ENCODE data around the gene CEP41. TPM values are rescaled to one million over a fixed set of nuclear protein-coding genes. Genes with fewer than 3 reads are reported as not detected.

CEP41 gene
- total and polyA plus RNA-seq, 4 donors, result 2.1 to 7.5 (median 6.4) TPM

GRCh38 chr7:130398526-130399090 lies 42.2 kb downstream of the CEP41 start:
- H3K27me3 ChIP-seq (ENCODE audit: control insufficient read depth in 1 of 2, insufficient read depth in 2 of 2, low read length in 1 of 2), result no peaks in the 10 kb centered on the region
- DNase-seq, result no peak
- ATAC-seq (ENCODE audit: low FRiP score), result no peak
- WGBS, 2 donors, result 73 to 78% methylated on average over 8 of the region's 8 CpGs
- no peaks in the 10 kb centered on the region for H3K9me3 ChIP-seq (ENCODE audit: control insufficient read depth, low read length)
- H3K4me1 ChIP-seq (ENCODE audit: control insufficient read depth in 1 of 2, insufficient read depth in 2 of 2, low read length in 2 of 2), result no peaks in the 10 kb centered on the region
- H3K36me3 ChIP-seq (ENCODE audit: control insufficient read depth in 1 of 2, insufficient read depth in 2 of 2, low read length in 1 of 2), result no peaks in the 10 kb centered on the region
- intact Hi-C loops (cut with DNase I), result loop anchor here (5.0 kb wide), 2 partner anchors 44 to 121 kb away; partner anchors contain the start of gene CEP41 (in 1 of the 2)
- H3K27ac ChIP-seq (ENCODE audit: low read depth in 1 of 2, low read length in 2 of 2), result no peak overlapping the region
- no peak overlapping the region for H3K4me3 ChIP-seq (ENCODE audit: low read length in 2 of 2)

- DNase-seq, result no peak
- Histone ChIP-seq H3K36me3 (ENCODE audit: control insufficient read depth in 1 of 2, insufficient read depth in 2 of 2, low read length in 1 of 2) (no peaks in the 10 kb centered on the region), H3K4me3 (ENCODE audit: low read length in 2 of 2) (no peak overlapping the region), H3K4me1 (ENCODE audit: control insufficient read depth in 1 of 2, insufficient read depth in 2 of 2, low read length in 2 of 2) (no peaks in the 10 kb centered on the region), H3K27ac (ENCODE audit: low read depth in 1 of 2, low read length in 2 of 2) (no peak overlapping the region), H3K27me3 (ENCODE audit: control insufficient read depth in 1 of 2, insufficient read depth in 2 of 2, low read length in 1 of 2) (no peaks in the 10 kb centered on the region), H3K9me3 (ENCODE audit: control insufficient read depth, low read length) (no peaks in the 10 kb centered on the region)
- no peak for ATAC-seq (ENCODE audit: low FRiP score)
- 86 to 88% methylated on average over 3 of the region's 3 CpGs for WGBS, 2 donors
- intact Hi-C loops (cut with DNase I), result loop anchor here (5.0 kb wide), 2 partner anchors 45 to 120 kb away; partner anchors contain the start of gene CEP41 (in 1 of the 2)
Observed at GRCh38 chr7:130397758-130398073, 43.1 kb downstream of the CEP41 start.

DNA sequence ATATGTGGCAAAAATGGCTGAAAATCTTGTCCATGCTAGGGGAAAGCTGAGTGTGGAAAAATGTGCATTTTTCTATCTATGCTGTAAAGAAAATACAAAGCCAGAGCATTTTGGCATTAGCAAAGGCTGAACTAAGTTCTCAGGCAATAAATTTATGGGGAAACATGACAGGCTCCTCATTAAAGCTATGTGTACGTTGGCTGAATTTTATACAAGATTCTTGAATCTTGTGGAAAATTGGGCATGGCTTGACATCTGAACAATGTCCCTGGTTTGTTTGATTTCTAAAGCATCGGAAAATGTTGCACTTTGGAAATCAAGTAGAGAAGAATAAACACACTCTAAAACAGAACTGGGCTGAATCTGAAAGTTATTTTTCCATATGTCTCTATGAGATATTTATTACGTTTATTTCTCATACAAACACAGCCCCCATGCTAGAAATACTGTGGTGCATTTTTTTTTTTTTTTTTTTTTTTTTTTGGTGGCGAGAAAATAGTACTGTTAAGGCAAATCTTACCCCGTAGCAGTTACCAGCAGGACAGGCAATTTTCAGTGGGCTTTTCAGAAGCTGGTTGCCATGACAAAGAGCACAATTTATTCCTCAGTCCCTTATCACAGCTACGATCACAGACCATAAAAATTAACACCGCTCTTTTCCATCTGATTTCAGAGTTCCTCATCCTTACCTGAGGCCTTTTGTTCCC lies 43.6 kb downstream of the CEP41 start:
- no peak overlapping the region for H3K27ac ChIP-seq (ENCODE audit: low read depth in 1 of 2, low read length in 2 of 2)
- WGBS, 2 donors, result 17 to 22% methylated on average over 7 of the region's 7 CpGs
- H3K36me3 ChIP-seq (ENCODE audit: control insufficient read depth in 1 of 2, insufficient read depth in 2 of 2, low read length in 1 of 2), result no peaks in the 10 kb centered on the region
- intact Hi-C loops (cut with DNase I), result loop anchor here (5.0 kb wide), 2 partner anchors 45 to 120 kb away; partner anchors contain the start of gene CEP41 (in 1 of the 2)
- no peaks in the 10 kb centered on the region for H3K27me3 ChIP-seq (ENCODE audit: control insufficient read depth in 1 of 2, insufficient read depth in 2 of 2, low read length in 1 of 2)
- no peaks in the 10 kb centered on the region for H3K9me3 ChIP-seq (ENCODE audit: control insufficient read depth, low read length)
- H3K4me1 ChIP-seq (ENCODE audit: control insufficient read depth in 1 of 2, insufficient read depth in 2 of 2, low read length in 2 of 2), result no peaks in the 10 kb centered on the region
- ATAC-seq (ENCODE audit: low FRiP score) (no peak), DNase-seq (no peak)
- peak overlapping the region in 1 of 2 donors; percentile 71 for H3K4me3 ChIP-seq (ENCODE audit: low read length in 2 of 2)

DNA sequence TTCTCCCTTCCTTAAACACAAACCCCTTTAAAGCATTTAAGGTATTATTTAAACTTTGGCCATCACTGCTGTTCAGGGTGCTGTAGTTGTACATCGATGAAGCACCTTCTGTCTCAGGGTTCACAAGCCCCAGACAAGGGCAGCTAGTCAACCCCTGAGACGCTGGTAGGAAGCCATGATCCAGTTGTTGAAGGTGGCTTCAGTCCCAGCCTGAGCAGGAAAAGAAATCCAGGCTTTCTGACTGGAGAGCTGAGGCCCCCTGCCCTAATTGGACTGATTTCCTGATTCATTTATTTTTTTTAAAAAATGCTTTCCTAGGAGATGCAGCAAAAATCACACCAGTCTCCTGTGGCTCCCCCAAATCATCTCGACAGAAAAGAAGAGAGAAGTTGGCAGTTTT lies 44.7 kb downstream of the CEP41 start:
- WGBS, 2 donors, result 5 to 6% methylated on average over 3 of the region's 3 CpGs
- DNase-seq (no peak), ATAC-seq (ENCODE audit: low FRiP score) (no peak)
- no peaks in the 10 kb centered on the region for H3K36me3 ChIP-seq (ENCODE audit: control insufficient read depth in 1 of 2, insufficient read depth in 2 of 2, low read length in 1 of 2)
- peak overlapping the region in 1 of 2 donors; percentile 71 for H3K4me3 ChIP-seq (ENCODE audit: low read length in 2 of 2)
- H3K9me3 ChIP-seq (ENCODE audit: control insufficient read depth, low read length), result no peaks in the 10 kb centered on the region
- peak overlapping the region in 1 of 2 donors; percentile 37 for H3K27ac ChIP-seq (ENCODE audit: low read depth in 1 of 2, low read length in 2 of 2)
- no peaks in the 10 kb centered on the region for H3K27me3 ChIP-seq (ENCODE audit: control insufficient read depth in 1 of 2, insufficient read depth in 2 of 2, low read length in 1 of 2)
- intact Hi-C loops (cut with DNase I), result loop anchor here (5.0 kb wide), 2 partner anchors 46 to 119 kb away; partner anchors contain the start of gene CEP41 (in 1 of the 2)
- H3K4me1 ChIP-seq (ENCODE audit: control insufficient read depth in 1 of 2, insufficient read depth in 2 of 2, low read length in 2 of 2), result no peaks in the 10 kb centered on the region

DNA sequence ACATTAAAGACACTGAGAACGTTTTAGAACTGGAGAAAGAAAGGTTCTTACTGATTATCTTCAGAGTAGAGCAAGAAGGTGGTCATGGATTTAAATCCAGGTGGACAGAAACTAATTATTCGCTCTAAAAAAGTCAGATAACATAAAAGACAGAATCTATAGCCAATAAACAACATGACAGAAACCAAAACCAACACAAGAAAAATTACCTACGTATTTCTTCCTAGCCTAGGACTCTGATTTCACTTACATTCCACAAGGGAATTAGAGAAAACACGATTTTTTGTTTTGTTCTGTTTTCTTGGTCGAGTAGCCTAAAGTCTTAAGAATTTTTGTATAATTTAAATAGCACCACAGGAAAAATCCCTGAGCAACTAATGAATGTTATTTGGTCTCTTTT lies 45.4 kb downstream of the CEP41 start:
- Histone ChIP-seq H3K27me3 (ENCODE audit: control insufficient read depth in 1 of 2, insufficient read depth in 2 of 2, low read length in 1 of 2) (no peaks in the 10 kb centered on the region), H3K9me3 (ENCODE audit: control insufficient read depth, low read length) (no peaks in the 10 kb centered on the region), H3K27ac (ENCODE audit: low read depth in 1 of 2, low read length in 2 of 2) (no peak overlapping the region), H3K4me1 (ENCODE audit: control insufficient read depth in 1 of 2, insufficient read depth in 2 of 2, low read length in 2 of 2) (no peaks in the 10 kb centered on the region), H3K4me3 (ENCODE audit: low read length in 2 of 2) (peak overlapping the region in 1 of 2 donors; percentile 71), H3K36me3 (ENCODE audit: control insufficient read depth in 1 of 2, insufficient read depth in 2 of 2, low read length in 1 of 2) (no peaks in the 10 kb centered on the region)
- WGBS, 2 donors, result 16 to 22% methylated on average over 5 of the region's 5 CpGs
- ATAC-seq (ENCODE audit: low FRiP score), result no peak
- no peak for DNase-seq
- intact Hi-C loops (cut with DNase I), result loop anchor here (5.0 kb wide), 2 partner anchors 47 to 118 kb away; partner anchors contain the start of gene CEP41 (in 1 of the 2)

- no peak for DNase-seq
- Histone ChIP-seq H3K27ac (ENCODE audit: low read depth in 1 of 2, low read length in 2 of 2) (no peak overlapping the region), H3K36me3 (ENCODE audit: control insufficient read depth in 1 of 2, insufficient read depth in 2 of 2, low read length in 1 of 2) (no peaks in the 10 kb centered on the region), H3K27me3 (ENCODE audit: control insufficient read depth in 1 of 2, insufficient read depth in 2 of 2, low read length in 1 of 2) (no peaks in the 10 kb centered on the region), H3K9me3 (ENCODE audit: control insufficient read depth, low read length) (no peaks in the 10 kb centered on the region), H3K4me1 (ENCODE audit: control insufficient read depth in 1 of 2, insufficient read depth in 2 of 2, low read length in 2 of 2) (no peaks in the 10 kb centered on the region), H3K4me3 (ENCODE audit: low read length in 2 of 2) (no peak overlapping the region)
- ATAC-seq (ENCODE audit: low FRiP score), result no peak
- 88% methylated on average over 7 of the region's 7 CpGs for WGBS, 2 donors
- intact Hi-C loops (cut with DNase I), result loop anchor here (5.0 kb wide), 2 partner anchors 48 to 117 kb away; partner anchors contain the start of gene CEP41 (in 1 of the 2)
Observed at GRCh38 chr7:130394421-130395195, 46.2 kb downstream of the CEP41 start.

DNA sequence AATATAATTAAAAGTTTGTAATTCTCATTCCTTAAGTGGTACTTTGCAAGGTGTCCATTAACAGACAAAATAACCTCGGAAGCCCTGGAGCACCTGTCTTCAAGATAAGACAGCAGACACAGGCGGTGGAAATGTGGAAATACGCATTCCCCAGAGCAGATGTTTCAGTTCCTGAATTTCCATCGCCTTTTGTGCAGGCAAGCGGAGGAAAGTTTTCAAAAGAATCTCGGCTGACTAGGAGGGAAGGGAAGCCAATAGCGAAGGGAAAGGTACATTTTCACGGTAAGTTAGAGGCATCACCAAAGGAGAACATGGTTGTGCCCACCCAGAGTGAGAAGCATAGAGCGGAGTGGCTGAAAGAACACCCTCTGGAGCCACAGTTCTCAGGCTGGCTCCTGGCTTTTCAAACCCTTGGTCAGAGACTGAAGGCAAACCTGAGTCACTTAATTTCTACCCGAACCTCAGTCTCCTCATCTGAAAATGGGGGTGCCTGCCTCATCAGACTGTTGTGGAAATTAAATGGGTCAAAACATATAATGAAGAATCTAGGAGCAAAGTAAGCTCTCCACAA lies 46.9 kb downstream of the CEP41 start:
- Histone ChIP-seq H3K4me1 (ENCODE audit: control insufficient read depth in 1 of 2, insufficient read depth in 2 of 2, low read length in 2 of 2) (no peaks in the 10 kb centered on the region), H3K4me3 (ENCODE audit: low read length in 2 of 2) (no peak overlapping the region), H3K36me3 (ENCODE audit: control insufficient read depth in 1 of 2, insufficient read depth in 2 of 2, low read length in 1 of 2) (no peaks in the 10 kb centered on the region), H3K27ac (ENCODE audit: low read depth in 1 of 2, low read length in 2 of 2) (peak overlapping the region in 1 of 2 donors; percentile 27), H3K27me3 (ENCODE audit: control insufficient read depth in 1 of 2, insufficient read depth in 2 of 2, low read length in 1 of 2) (no peaks in the 10 kb centered on the region), H3K9me3 (ENCODE audit: control insufficient read depth, low read length) (no peaks in the 10 kb centered on the region)
- intact Hi-C loops (cut with DNase I), result no loop called here
- ATAC-seq (ENCODE audit: low FRiP score) (no peak), DNase-seq (no peak)
- 93 to 94% methylated on average over 10 of the region's 10 CpGs for WGBS, 2 donors

DNA sequence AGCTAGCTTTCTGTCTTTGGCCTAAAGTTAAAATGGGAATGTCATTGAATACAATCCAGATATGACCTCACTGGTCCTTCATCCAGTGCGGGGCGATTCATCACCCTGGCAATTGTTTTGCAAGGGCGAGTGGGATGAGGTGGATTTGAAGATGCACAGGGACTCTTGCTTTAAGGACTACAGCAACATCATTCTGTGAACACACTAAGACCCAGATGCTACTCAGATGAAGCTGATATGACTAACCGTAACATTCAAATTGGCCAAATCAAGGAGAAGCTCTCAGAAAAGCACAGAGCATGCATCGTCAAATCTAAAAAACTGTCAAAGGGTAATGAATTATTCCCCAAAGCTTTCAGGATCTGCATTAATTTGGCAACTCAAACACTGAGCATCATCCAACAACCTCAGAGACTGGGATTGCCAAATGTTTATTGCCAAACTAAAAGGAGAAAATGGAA lies 47.7 kb downstream of the CEP41 start:
- no peaks in the 10 kb centered on the region for H3K27me3 ChIP-seq (ENCODE audit: control insufficient read depth in 1 of 2, insufficient read depth in 2 of 2, low read length in 1 of 2)
- ATAC-seq (ENCODE audit: low FRiP score), result peak; percentile 68
- H3K4me3 ChIP-seq (ENCODE audit: low read length in 2 of 2), result no peak overlapping the region
- WGBS, 2 donors, result 21 to 32% methylated on average over 5 of the region's 5 CpGs
- H3K9me3 ChIP-seq (ENCODE audit: control insufficient read depth, low read length), result no peaks in the 10 kb centered on the region
- DNase-seq, result no peak
- H3K36me3 ChIP-seq (ENCODE audit: control insufficient read depth in 1 of 2, insufficient read depth in 2 of 2, low read length in 1 of 2), result no peaks in the 10 kb centered on the region
- H3K4me1 ChIP-seq (ENCODE audit: control insufficient read depth in 1 of 2, insufficient read depth in 2 of 2, low read length in 2 of 2), result no peaks in the 10 kb centered on the region
- no peak overlapping the region for H3K27ac ChIP-seq (ENCODE audit: low read depth in 1 of 2, low read length in 2 of 2)
- intact Hi-C loops (cut with DNase I), result no loop called here
